Smooth muscle cell of the umbilical artery (primary cell): ENCODE results near the gene CAMP. TPM values are rescaled to one million over a fixed set of nuclear protein-coding genes. Genes with fewer than 3 reads are reported as not detected.

Source experiments
- total RNA-seq: library from RNA; depleted of rRNA; stranded (reverse); fragments of >200 nt; gene quantifications from 2 replicates; pipeline ENCODE4 v1.2.3, GENCODE V29; 2014

CAMP gene
- not detected in 2 replicates for total RNA-seq

GRCh38 chr3:48222616-48223513 is at the start of gene CAMP:
Gene CAMP (plus strand): TSS chr3:48223495. CDS start chr3:48223512, 17 bp downstream.

GRCh38 chr3:48188266-48189201 is 34.8 kb upstream of the CAMP start, which contains the start of gene CDC25A:
Gene CDC25A (minus strand): TSS chr3:48188417. CDS start chr3:48187947, 470 bp downstream.

Other genes with a start within 250 kb of the CAMP start
- gene MAP4, start 207.1 kb upstream of the CAMP start, total RNA-seq, result 73.6 and 193 TPM in 2 replicates
- gene CDC25A, start 35.1 kb upstream of the CAMP start, total RNA-seq, result 2.4 and 8.5 TPM in 2 replicates
- gene ZNF589, start 17.6 kb downstream of the CAMP start, total RNA-seq, result 5.0 and 5.9 TPM in 2 replicates
- 24.3 and 32.3 TPM in 2 replicates for gene NME6, start 77.9 kb downstream of the CAMP start, total RNA-seq
- gene SPINK8, start 110.2 kb downstream of the CAMP start, total RNA-seq, result not detected in 2 replicates
- not detected in 2 replicates for gene FBXW12, start 148.7 kb downstream of the CAMP start, total RNA-seq
- gene PLXNB1, start 206.6 kb downstream of the CAMP start, total RNA-seq, result 33.6 and 45.5 TPM in 2 replicates
- 19.6 and 20.1 TPM in 2 replicates for gene CCDC51, start 216.6 kb downstream of the CAMP start, total RNA-seq
- 177 and 213 TPM in 2 replicates for gene TMA7, start 216.8 kb downstream of the CAMP start, total RNA-seq
- gene ATRIP, start 223.2 kb downstream of the CAMP start, total RNA-seq, result 4.2 and 5.3 TPM in 2 replicates